ENCODE results near the gene SEC31B.

DNA sequence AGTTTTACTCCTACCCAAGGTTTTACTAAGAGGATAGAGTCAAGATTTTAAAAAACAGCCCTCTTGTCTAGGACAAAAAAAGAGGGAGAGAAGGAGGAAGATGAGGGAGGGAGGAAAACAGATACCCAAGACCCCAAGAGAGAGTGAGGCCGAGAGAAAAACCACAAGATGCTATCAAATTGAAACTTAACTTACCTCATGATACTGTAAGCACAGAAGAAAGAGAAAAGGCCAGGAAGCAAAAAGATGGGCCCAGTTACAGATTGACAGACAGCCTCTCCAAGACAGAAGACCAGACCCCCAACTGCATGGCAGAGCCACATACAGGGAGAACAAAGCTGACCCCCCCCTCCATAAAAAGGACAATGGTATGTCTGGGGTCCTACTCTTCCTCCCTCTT lies 11.4 kb downstream of the SEC31B start:
- no peak for TF ChIP-seq NFRKB (IDR thresholded peaks at IDR 0.05)
- no peak for TF ChIP-seq ELF4 (IDR thresholded peaks at IDR 0.05)
- no peak for TF ChIP-seq HDGF (IDR thresholded peaks at IDR 0.05; ENCODE audit: borderline replicate concordance)
- no peak for TF ChIP-seq BHLHE40 (IDR thresholded peaks at IDR 0.05; ENCODE audit: borderline replicate concordance)
- no peak for TF ChIP-seq FOXM1 (IDR thresholded peaks at IDR 0.05; ENCODE audit: borderline replicate concordance)
- no peak for TF ChIP-seq CTBP1 (IDR thresholded peaks at IDR 0.05; ENCODE audit: borderline replicate concordance)
- TF ChIP-seq SP1 (IDR thresholded peaks at IDR 0.05) = no peak
- TF ChIP-seq FOXK2 (IDR thresholded peaks at IDR 0.05) = no peak
- TF ChIP-seq TARDBP (IDR thresholded peaks at IDR 0.05) = no peak
- TF ChIP-seq, protein P1, sequence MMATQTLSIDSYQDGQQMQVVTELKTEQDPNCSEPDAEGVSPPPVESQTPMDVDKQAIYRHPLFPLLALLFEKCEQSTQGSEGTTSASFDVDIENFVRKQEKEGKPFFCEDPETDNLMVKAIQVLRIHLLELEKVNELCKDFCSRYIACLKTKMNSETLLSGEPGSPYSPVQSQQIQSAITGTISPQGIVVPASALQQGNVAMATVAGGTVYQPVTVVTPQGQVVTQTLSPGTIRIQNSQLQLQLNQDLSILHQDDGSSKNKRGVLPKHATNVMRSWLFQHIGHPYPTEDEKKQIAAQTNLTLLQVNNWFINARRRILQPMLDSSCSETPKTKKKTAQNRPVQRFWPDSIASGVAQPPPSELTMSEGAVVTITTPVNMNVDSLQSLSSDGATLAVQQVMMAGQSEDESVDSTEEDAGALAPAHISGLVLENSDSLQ (IDR thresholded peaks at IDR 0.05) = no peak
- no peak for TF ChIP-seq ARNT (IDR thresholded peaks at IDR 0.05)
- no peak for TF ChIP-seq FOXA1 (IDR thresholded peaks at IDR 0.05)
